Hepatocyte (in vitro differentiated cells): Measurements from ENCODE around the gene IKBIP. TPM values are rescaled to one million over a fixed set of nuclear protein-coding genes. Genes with fewer than 3 reads are reported as not detected.

Experiments
- DNase-seq: peaks from one replicate; pipeline ENCODE4 v3.0.0-alpha.2; 2016; ENCODE audit warnings: low spot score
- H2AFZ ChIP-seq: fragments of 200-600 bp; sonication (generic); 2 replicates; pipeline ENCODE4 v1.6.0; 2016; ENCODE audit warnings: antibody characterized with exemption, mild to moderate bottlenecking
- H3K27ac ChIP-seq: fragments of 200-600 bp; sonication (generic); 2 replicates; pipeline ENCODE4 v1.5.1; 2016; ENCODE audit warnings: mild to moderate bottlenecking
- H3K27me3 ChIP-seq: fragments of 200-600 bp; sonication (generic); 2 replicates; pipeline ENCODE4 v1.6.1; 2016
- H3K36me3 ChIP-seq: fragments of 200-600 bp; sonication (generic); replicated peaks from 2 replicates; pipeline ENCODE4 v1.5.1; 2016; ENCODE audit warnings: low read depth; ENCODE audit not compliant: insufficient read depth
- H3K4me1 ChIP-seq: fragments of 200-600 bp; sonication (generic); 2 replicates; pipeline ENCODE4 v1.5.1; 2016; ENCODE audit warnings: mild to moderate bottlenecking, moderate library complexity; ENCODE audit not compliant: insufficient read depth
- H3K4me2 ChIP-seq: fragments of 200-600 bp; sonication (generic); 2 replicates; pipeline ENCODE4 v1.6.0; 2016
- H3K4me3 ChIP-seq: fragments of 200-600 bp; sonication (generic); 2 replicates; pipeline ENCODE4 v1.5.1; 2016; ENCODE audit warnings: mild to moderate bottlenecking
- H3K79me2 ChIP-seq: fragments of 200-600 bp; sonication (generic); 2 replicates; pipeline ENCODE4 v1.6.0; 2017; ENCODE audit warnings: mild to moderate bottlenecking
- H3K9me2 ChIP-seq: fragments of 200-600 bp; sonication (generic); replicated peaks from 2 replicates; pipeline ENCODE4 v1.6.0; 2017; ENCODE audit warnings: mild to moderate bottlenecking; ENCODE audit not compliant: insufficient read depth
- H3K9me3 ChIP-seq: fragments of 200-600 bp; sonication (generic); 2 replicates; pipeline ENCODE4 v1.5.1; 2016; ENCODE audit warnings: low read depth, mild to moderate bottlenecking
- H4K20me1 ChIP-seq: fragments of 200-600 bp; sonication (generic); 2 replicates; pipeline ENCODE4 v1.6.0; 2016; ENCODE audit warnings: mild to moderate bottlenecking; ENCODE audit not compliant: insufficient read depth, poor library complexity, severe bottlenecking
- CTCF ChIP-seq: fragments of 200-600 bp; sonication (generic); IDR thresholded peaks from 2 replicates; pipeline ENCODE4 v1.5.1; 2016; ENCODE audit warnings: antibody characterized with exemption, mild to moderate bottlenecking; ENCODE audit not compliant: poor library complexity
- EZH2 ChIP-seq: fragments of 200-600 bp; sonication (generic); IDR thresholded peaks from 2 replicates; pipeline ENCODE4 v1.6.1; 2016; ENCODE audit warnings: antibody characterized with exemption, mild to moderate bottlenecking, borderline replicate concordance
- EZH2phosphoT487 ChIP-seq: fragments of 200-600 bp; sonication (generic); IDR thresholded peaks from one replicate; pipeline ENCODE4 v1.6.1; 2018; ENCODE audit warnings: antibody characterized with exemption, mild to moderate bottlenecking, low read depth, moderate library complexity; ENCODE audit not compliant: unreplicated experiment, severe bottlenecking
- WGBS: methylation state at CpG from one replicate; pipeline ENCODE4 v1.1.6; 2016; ENCODE audit warnings: low lambda C conversion rate; ENCODE audit errors: missing lambda C conversion rate; 5-methylcytosine and 5-hydroxymethylcytosine counted together
- polyA plus RNA-seq: library from polyadenylated mRNA; unstranded; fragments of >200 nt; fragmentation: Nextera tagmentation; extraction: Ambion mirVana; gene quantifications from 2 replicates; pipeline ENCODE4 v1.2.1, GENCODE V29; 2016
- total RNA-seq: library from RNA; depleted of rRNA; stranded (reverse); fragments of >200 nt; gene quantifications from 2 replicates; pipeline ENCODE4 v1.2.3, GENCODE V29; 2014

The IKBIP gene
- total and polyA plus RNA-seq, 2 experiments from 2014 or later, result 38.0 to 45.5 TPM

- Histone ChIP-seq H3K27ac (peak overlapping the region; percentile 39), H3K79me2 (peaks cover 2% of the 10 kb centered on the region), H3K36me3 (no peaks in the 10 kb centered on the region), H3K9me3 (no peaks in the 10 kb centered on the region), H2AFZ (no peak overlapping the region), H3K4me2 (peak overlapping the region; percentile 46), H3K4me1 (no peaks in the 10 kb centered on the region), H3K27me3 (no peaks in the 10 kb centered on the region), H3K4me3 (no peak overlapping the region), H4K20me1 (no peaks in the 10 kb centered on the region), H3K9me2 (no peaks in the 10 kb centered on the region)
- TF ChIP-seq EZH2 (no peak), CTCF (no peak), EZH2phosphoT487 (no peak)
- DNase-seq, result peak; percentile 6
- WGBS, result 72% methylated on average over 6 of the region's 6 CpGs
Measured at GRCh38 chr12:98656289-98657101, 11.9 kb upstream of the IKBIP start.

- H3K27me3 ChIP-seq, result no peaks in the 10 kb centered on the region
- no peak overlapping the region for H3K4me2 ChIP-seq
- H3K36me3 ChIP-seq, result no peaks in the 10 kb centered on the region
- no peak overlapping the region for H3K4me3 ChIP-seq
- H3K4me1 ChIP-seq, result no peaks in the 10 kb centered on the region
- peaks cover 2% of the 10 kb centered on the region for H3K79me2 ChIP-seq
- no peaks in the 10 kb centered on the region for H3K9me3 ChIP-seq
- 96% methylated on average over 1 of the region's 1 CpG for WGBS
- no peaks in the 10 kb centered on the region for H4K20me1 ChIP-seq
- TF ChIP-seq EZH2phosphoT487, result no peak
- peak; percentile 83 for TF ChIP-seq CTCF
- TF ChIP-seq EZH2, result no peak
- no peak overlapping the region for H2AFZ ChIP-seq
- peak; percentile 59 for DNase-seq
- no peak overlapping the region for H3K27ac ChIP-seq
- no peaks in the 10 kb centered on the region for H3K9me2 ChIP-seq
Measured at GRCh38 chr12:98653866-98654493, 9.4 kb upstream of the IKBIP start.

GRCh38 chr12:98651328-98651727, 6.7 kb upstream of the IKBIP start:
- Histone ChIP-seq H3K4me3 (no peak overlapping the region), H3K9me3 (no peaks in the 10 kb centered on the region), H3K36me3 (no peaks in the 10 kb centered on the region), H3K4me1 (peaks cover 5% of the 10 kb centered on the region), H3K27ac (no peak overlapping the region), H4K20me1 (no peaks in the 10 kb centered on the region), H3K9me2 (no peaks in the 10 kb centered on the region), H3K4me2 (no peak overlapping the region), H2AFZ (no peak overlapping the region), H3K79me2 (peaks cover 23% of the 10 kb centered on the region), H3K27me3 (no peaks in the 10 kb centered on the region)
- no peak for TF ChIP-seq CTCF
- no peak for TF ChIP-seq EZH2phosphoT487
- no peak for TF ChIP-seq EZH2
- DNase-seq, result no peak
